Ishikawa (cell line): ENCODE results near the gene CXCL14.

Experiments
- CEBPB ChIP-seq: IDR thresholded peaks from 2 replicates; pipeline ENCODE4 v1.6.1; 2012
- CREB1 ChIP-seq: IDR thresholded peaks from 2 replicates; pipeline ENCODE4 v1.6.1; 2012; ENCODE audit warnings: low read depth
- EGR1 ChIP-seq: IDR thresholded peaks from 2 replicates; pipeline ENCODE4 v1.6.1; 2012
- EP300 ChIP-seq: IDR thresholded peaks from 2 replicates; pipeline ENCODE4 v1.6.1; 2012; ENCODE audit warnings: borderline replicate concordance
- FOXM1 ChIP-seq: IDR thresholded peaks from 2 replicates; pipeline ENCODE4 v1.6.1; 2012; ENCODE audit warnings: low read depth, borderline replicate concordance
- NFIC ChIP-seq: IDR thresholded peaks from 2 replicates; pipeline ENCODE4 v1.6.1; 2012
- RAD21 ChIP-seq: IDR thresholded peaks from 2 replicates; pipeline ENCODE4 v1.6.1; 2012; ENCODE audit warnings: low read depth
- TAF1 ChIP-seq: IDR thresholded peaks from 2 replicates; pipeline ENCODE4 v1.6.1; 2012; ENCODE audit warnings: low read depth, mild to moderate bottlenecking
- TCF12 ChIP-seq: IDR thresholded peaks from 2 replicates; pipeline ENCODE4 v1.6.1; 2012; ENCODE audit warnings: low read depth
- TEAD4 ChIP-seq: IDR thresholded peaks from 2 replicates; pipeline ENCODE4 v1.6.1; 2012
- YY1 ChIP-seq: IDR thresholded peaks from 2 replicates; pipeline ENCODE4 v1.6.1; 2012; ENCODE audit warnings: low read depth
- ZBTB7A ChIP-seq: IDR thresholded peaks from 2 replicates; pipeline ENCODE4 v1.6.1; 2012; ENCODE audit warnings: low read depth
- TF ChIP-seq, protein P1 (sequence below): IDR thresholded peaks from 2 replicates; pipeline ENCODE4 v1.6.1; 2012
- TF ChIP-seq, protein P2 (sequence below): IDR thresholded peaks from 2 replicates; pipeline ENCODE4 v1.6.1; 2012
- TF ChIP-seq, protein P3 (sequence below): IDR thresholded peaks from 2 replicates; pipeline ENCODE4 v1.6.1; 2012; ENCODE audit warnings: low read depth, mild to moderate bottlenecking

The CXCL14 gene

DNA sequence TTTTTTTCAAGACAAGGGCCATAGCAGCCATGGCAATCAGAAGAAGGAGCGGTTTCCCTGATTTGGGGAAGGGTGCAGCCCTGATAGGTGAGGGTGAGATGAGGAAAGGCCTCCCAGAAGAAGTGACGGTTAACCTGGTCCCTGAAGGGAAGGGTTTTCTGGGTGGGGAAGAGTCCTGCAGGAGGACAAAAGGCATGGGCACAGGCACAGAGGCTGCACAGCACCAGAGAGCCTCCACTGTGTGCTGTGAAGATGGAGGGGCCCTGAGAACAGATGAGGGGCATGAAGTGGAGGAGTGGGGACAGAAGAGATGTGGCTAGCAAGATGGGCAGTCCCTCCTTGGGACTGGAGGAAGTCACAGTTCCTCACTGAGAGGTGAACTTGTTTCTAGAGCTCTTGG lies 46.3 kb upstream of the CXCL14 start:
- TF ChIP-seq, protein P1, sequence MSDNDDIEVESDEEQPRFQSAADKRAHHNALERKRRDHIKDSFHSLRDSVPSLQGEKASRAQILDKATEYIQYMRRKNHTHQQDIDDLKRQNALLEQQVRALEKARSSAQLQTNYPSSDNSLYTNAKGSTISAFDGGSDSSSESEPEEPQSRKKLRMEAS: no peak
- TF ChIP-seq TAF1 (no peak), EGR1 (no peak), ZBTB7A (no peak), NFIC (no peak), TCF12 (no peak), CEBPB (no peak), YY1 (no peak), EP300 (no peak), FOXM1 (no peak), RAD21 (no peak), CREB1 (no peak), TEAD4 (no peak)
- TF ChIP-seq, protein P2, sequence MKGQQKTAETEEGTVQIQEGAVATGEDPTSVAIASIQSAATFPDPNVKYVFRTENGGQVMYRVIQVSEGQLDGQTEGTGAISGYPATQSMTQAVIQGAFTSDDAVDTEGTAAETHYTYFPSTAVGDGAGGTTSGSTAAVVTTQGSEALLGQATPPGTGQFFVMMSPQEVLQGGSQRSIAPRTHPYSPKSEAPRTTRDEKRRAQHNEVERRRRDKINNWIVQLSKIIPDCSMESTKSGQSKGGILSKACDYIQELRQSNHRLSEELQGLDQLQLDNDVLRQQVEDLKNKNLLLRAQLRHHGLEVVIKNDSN: no peak
- TF ChIP-seq, protein P3, sequence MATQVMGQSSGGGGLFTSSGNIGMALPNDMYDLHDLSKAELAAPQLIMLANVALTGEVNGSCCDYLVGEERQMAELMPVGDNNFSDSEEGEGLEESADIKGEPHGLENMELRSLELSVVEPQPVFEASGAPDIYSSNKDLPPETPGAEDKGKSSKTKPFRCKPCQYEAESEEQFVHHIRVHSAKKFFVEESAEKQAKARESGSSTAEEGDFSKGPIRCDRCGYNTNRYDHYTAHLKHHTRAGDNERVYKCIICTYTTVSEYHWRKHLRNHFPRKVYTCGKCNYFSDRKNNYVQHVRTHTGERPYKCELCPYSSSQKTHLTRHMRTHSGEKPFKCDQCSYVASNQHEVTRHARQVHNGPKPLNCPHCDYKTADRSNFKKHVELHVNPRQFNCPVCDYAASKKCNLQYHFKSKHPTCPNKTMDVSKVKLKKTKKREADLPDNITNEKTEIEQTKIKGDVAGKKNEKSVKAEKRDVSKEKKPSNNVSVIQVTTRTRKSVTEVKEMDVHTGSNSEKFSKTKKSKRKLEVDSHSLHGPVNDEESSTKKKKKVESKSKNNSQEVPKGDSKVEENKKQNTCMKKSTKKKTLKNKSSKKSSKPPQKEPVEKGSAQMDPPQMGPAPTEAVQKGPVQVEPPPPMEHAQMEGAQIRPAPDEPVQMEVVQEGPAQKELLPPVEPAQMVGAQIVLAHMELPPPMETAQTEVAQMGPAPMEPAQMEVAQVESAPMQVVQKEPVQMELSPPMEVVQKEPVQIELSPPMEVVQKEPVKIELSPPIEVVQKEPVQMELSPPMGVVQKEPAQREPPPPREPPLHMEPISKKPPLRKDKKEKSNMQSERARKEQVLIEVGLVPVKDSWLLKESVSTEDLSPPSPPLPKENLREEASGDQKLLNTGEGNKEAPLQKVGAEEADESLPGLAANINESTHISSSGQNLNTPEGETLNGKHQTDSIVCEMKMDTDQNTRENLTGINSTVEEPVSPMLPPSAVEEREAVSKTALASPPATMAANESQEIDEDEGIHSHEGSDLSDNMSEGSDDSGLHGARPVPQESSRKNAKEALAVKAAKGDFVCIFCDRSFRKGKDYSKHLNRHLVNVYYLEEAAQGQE: no peak

DNA sequence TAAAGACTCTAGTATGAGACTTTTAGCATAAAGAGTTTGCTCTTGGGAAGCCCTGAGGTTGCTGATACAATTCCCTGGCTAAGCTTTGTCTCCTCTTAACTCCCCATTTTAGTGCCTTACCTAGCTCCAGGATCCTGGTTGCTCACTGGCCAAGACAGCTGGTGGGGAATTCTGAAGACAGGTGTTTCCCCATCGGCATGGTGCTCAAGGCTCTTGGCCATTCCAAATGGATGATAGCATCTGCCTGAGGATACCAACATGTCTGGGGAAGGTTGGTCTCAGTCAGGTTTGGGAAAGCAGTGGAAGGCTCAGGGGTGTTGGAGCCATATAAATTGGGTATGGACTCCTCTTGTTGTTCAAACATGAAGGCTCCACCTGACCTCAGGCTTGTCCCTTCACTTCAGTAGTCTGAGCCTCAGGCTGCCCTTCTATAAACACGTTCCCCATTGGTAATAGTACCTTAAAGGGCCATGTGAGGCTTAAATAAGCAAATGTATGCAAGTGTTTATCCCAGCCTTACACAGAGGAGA lies 44.5 kb upstream of the CXCL14 start:
- no peak for TF ChIP-seq EGR1
- no peak for TF ChIP-seq TCF12
- TF ChIP-seq TAF1: no peak
- TF ChIP-seq TEAD4: no peak
- TF ChIP-seq, protein P2: no peak
- TF ChIP-seq NFIC: no peak
- no peak for TF ChIP-seq ZBTB7A
- TF ChIP-seq FOXM1: no peak
- TF ChIP-seq, protein P1: no peak
- no peak for TF ChIP-seq CREB1
- TF ChIP-seq, protein P3: no peak
- no peak for TF ChIP-seq CEBPB
- no peak for TF ChIP-seq YY1
- TF ChIP-seq RAD21: no peak
- TF ChIP-seq EP300: no peak

DNA sequence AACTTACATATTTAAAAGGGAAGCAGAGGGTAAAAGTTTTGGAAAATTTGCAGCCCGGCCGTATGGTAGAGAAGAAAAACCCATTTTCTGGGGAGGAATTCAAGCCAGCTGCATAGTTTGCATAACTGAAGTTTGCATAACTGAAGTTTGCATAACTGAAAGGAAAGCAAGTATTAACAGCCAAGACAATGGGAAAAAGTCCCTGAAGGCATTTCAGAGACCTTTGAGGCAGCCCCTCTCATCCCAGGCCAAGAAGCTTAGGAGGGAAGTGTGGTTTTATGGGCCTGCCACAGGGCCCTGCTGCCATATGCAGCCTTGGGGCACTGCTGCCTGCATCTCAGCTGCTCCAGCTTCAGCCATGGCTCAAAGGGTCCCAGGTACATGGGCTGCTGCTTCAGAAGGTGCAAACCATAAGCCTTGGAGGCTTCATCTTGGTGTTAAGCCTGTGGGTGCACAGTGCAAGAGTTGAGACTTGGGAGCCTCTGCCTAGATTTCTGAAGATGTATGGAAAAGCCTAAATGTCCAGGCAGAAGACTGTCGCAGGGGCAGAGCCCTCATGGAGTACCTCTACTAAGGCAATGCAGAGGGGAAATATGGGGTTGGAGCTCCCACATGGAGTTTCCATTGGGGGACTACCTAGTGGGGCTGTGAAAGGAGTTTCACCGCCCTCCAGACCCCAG lies 36.9 kb upstream of the CXCL14 start:
- TF ChIP-seq NFIC (no peak), FOXM1 (no peak), CEBPB (no peak), TAF1 (no peak), TEAD4 (no peak), EGR1 (no peak), TCF12 (no peak), RAD21 (no peak)
- TF ChIP-seq, protein P2: no peak
- TF ChIP-seq, protein P3: no peak

DNA sequence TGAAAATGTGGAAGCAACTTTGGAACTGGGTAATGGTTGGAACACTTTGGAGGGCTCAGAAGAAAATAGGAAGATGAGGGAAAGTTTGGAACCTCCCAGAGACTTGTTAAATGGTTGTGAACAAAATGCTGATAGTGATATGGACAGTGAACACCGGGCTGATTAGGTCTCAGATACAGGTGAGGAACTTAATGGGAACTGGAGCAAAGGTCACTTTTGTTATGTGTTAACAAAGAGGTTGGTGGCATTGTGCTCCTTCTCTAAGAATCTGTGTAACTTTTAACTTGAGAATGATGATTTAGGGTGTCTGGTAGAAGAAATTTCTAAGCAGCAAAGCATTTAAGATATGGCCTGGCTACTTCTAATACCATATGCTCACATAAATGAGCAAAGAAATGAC lies 36.4 kb upstream of the CXCL14 start:
- TF ChIP-seq CEBPB (no peak), YY1 (no peak), TAF1 (no peak), EP300 (no peak), TEAD4 (no peak), EGR1 (no peak), ZBTB7A (no peak), CREB1 (no peak), TCF12 (no peak), FOXM1 (no peak), RAD21 (no peak), NFIC (no peak)
- TF ChIP-seq, protein P1: no peak
- TF ChIP-seq, protein P2: no peak
- TF ChIP-seq, protein P3: no peak
